K562 (cell line): Measurements from ENCODE around the gene SAMD8. TPM values are rescaled to one million over a fixed set of nuclear protein-coding genes. Genes with fewer than 3 reads are reported as not detected.
A peak's percentile ranks its signal among the peaks of the same experiment; 100 is the strongest.

Experiments
- ARID2 ChIP-seq: fragments of 450-650 bp; IDR thresholded peaks from 2 replicates; pipeline ENCODE4 v1.6.1; 2017; ENCODE audit warnings: antibody characterized with exemption, mild to moderate bottlenecking
- BCL6 ChIP-seq: fragments of 250-450 bp; sonication (Bioruptor Pico); IDR thresholded peaks from 2 replicates; pipeline ENCODE4 v1.4.0; 2020
- BRF2 ChIP-seq: IDR thresholded peaks from 3 replicates; pipeline ENCODE4 v1.6.1; 2011; ENCODE audit warnings: borderline replicate concordance, mild to moderate bottlenecking; ENCODE audit not compliant: insufficient read length, insufficient read depth
- CGGBP1 ChIP-seq: fragments of 250-450 bp; sonication (Bioruptor Pico); IDR thresholded peaks from 2 replicates; pipeline ENCODE4 v1.9.0; 2021; ENCODE audit warnings: mild to moderate bottlenecking
- CREB5 ChIP-seq: fragments of 250-450 bp; sonication (Bioruptor Pico); IDR thresholded peaks from 2 replicates; pipeline ENCODE4 v1.5.0; 2020; ENCODE audit warnings: mild to moderate bottlenecking
- CSDE1 ChIP-seq, 2 experiments: fragments of 450-650 bp; IDR thresholded peaks; 2 replicates each; pipeline ENCODE4 v1.6.1; 2016; ENCODE audit warnings: mild to moderate bottlenecking in 1 of 2
- HDAC2 ChIP-seq: fragments of 450-650 bp; IDR thresholded peaks from 2 replicates; pipeline ENCODE4 v1.6.1; 2016; ENCODE audit warnings: mild to moderate bottlenecking
- HIVEP1 ChIP-seq: fragments of 250-450 bp; sonication (Bioruptor Pico); IDR thresholded peaks from 2 replicates; pipeline ENCODE4 v1.4.0; 2020; ENCODE audit warnings: mild to moderate bottlenecking
- HMG20A ChIP-seq: fragments of 450-650 bp; formaldehyde crosslinking; conservative IDR thresholded peaks from 2 replicates; pipeline ENCODE4 v1.4.0; 2020; ENCODE audit warnings: mild to moderate bottlenecking, mixed read lengths
- JUN ChIP-seq, 2 experiments: sonication (generic) in 1 of 2; formaldehyde crosslinking in 1 of 2; IDR thresholded peaks; 2 replicates each; pipeline versions ENCODE4 v1.6.1 to v1.8.0; 2012 to 2022; ENCODE audit warnings: borderline replicate concordance in 2 of 2, mild to moderate bottlenecking in 2 of 2, improper control_type of control experiment in 1 of 2, low read depth in 1 of 2, low read length in 1 of 2, missing genetic modification reagents in 1 of 2
- MITF ChIP-seq: IDR thresholded peaks from 2 replicates; pipeline ENCODE4 v1.6.1; 2014; ENCODE audit warnings: antibody characterized with exemption
- MTA3 ChIP-seq: fragments of 450-650 bp; formaldehyde crosslinking; IDR thresholded peaks from 2 replicates; pipeline ENCODE4 v1.6.1; 2017; ENCODE audit warnings: mild to moderate bottlenecking, borderline replicate concordance
- NFE2L1 ChIP-seq: fragments of 450-650 bp; IDR thresholded peaks from 2 replicates; pipeline ENCODE4 v1.6.1; 2016; ENCODE audit warnings: missing genetic modification characterization, low read depth, mild to moderate bottlenecking, missing compliant biosample characterization, moderate library complexity, borderline replicate concordance
- POLR2A ChIP-seq: fragments of 450-650 bp; conservative IDR thresholded peaks from 2 replicates; pipeline ENCODE4 v1.6.1; 2016
- THAP12 ChIP-seq: fragments of 250-450 bp; sonication (Bioruptor Pico); IDR thresholded peaks from 2 replicates; pipeline ENCODE4 v1.9.0; 2021; ENCODE audit warnings: mild to moderate bottlenecking, inconsistent platforms
- UBTF ChIP-seq, 2 experiments: IDR thresholded peaks; 2 replicates each; pipeline ENCODE4 v1.6.1; 2012; ENCODE audit warnings: improper control_type of control experiment in 2 of 2, low read depth in 2 of 2, low read length in 2 of 2, borderline replicate concordance in 1 of 2
- ZNF431 ChIP-seq: sonication (generic); formaldehyde crosslinking; IDR thresholded peaks from 2 replicates; pipeline ENCODE4 v1.8.0; 2022; ENCODE audit warnings: mild to moderate bottlenecking, missing genetic modification reagents
- polyA plus RNA-seq, 8 experiments: library from polyadenylated mRNA; depleted of rRNA in 4 of 8; stranded (reverse) in 5 of 8; unstranded in 3 of 8; fragments of >200 nt; fragmentation: Nextera tagmentation in 2 of 8; fragmentation: Illumina TruSeq in 1 of 8; extraction: Ambion mirVana in 2 of 8; extraction: Trizol in 1 of 8; gene quantifications; 2 replicates each; pipeline versions ENCODE4 v1.2.1 to v1.2.3, GENCODE V29; 2011 to 2014; ENCODE audit warnings: inconsistent platforms in 1 of 8, missing spikeins in 1 of 8
- total RNA-seq, 7 experiments: library from RNA; depleted of rRNA in 6 of 7; stranded (reverse); fragments of >200 nt in 6 of 7; fragmentation: Illumina TruSeq in 2 of 7; extraction: Trizol in 2 of 7; gene quantifications; 2 replicates each; pipeline versions ENCODE4 v1.2.1 to v1.2.3, GENCODE V29; 2011 to 2021; ENCODE audit warnings: low replicate concordance in 1 of 7

Gene SAMD8
- total and polyA plus RNA-seq, 9 of the 15 experiments (the other 6 are each of a cell fraction or from before 2014, with no cell fraction given), result 2.7 to 16.1 (median 6.2) TPM

- TF ChIP-seq CREB5, result no peak
- peak; percentile 96 for TF ChIP-seq HDAC2
- no peak for TF ChIP-seq MITF
- no peak for TF ChIP-seq ZNF431 (CRISPR knock-in tag)
- TF ChIP-seq HIVEP1 (CRISPR knock-in tag), result no peak
- TF ChIP-seq BCL6 (CRISPR knock-in tag), result no peak
- TF ChIP-seq CGGBP1, result no peak
- TF ChIP-seq MTA3, result peak; percentile 58; the same call in 1 of the 2 replicates
- TF ChIP-seq HMG20A (CRISPR knock-in tag), result no peak
- no peak for TF ChIP-seq THAP12 (CRISPR knock-in tag)
- TF ChIP-seq ARID2, result no peak
- no peak for TF ChIP-seq CSDE1 (IDR thresholded peaks at IDR 0.05)
- peak; percentile 87 to 97; a peak in 3 of 4 replicates for TF ChIP-seq UBTF (IDR thresholded peaks at IDR 0.05; ENCODE audit: borderline replicate concordance in 1 of 2, low read depth in 2 of 2, low read length in 2 of 2)
- no peak for TF ChIP-seq BRF2
- TF ChIP-seq POLR2A, result no peak
- TF ChIP-seq NFE2L1, result no peak
- TF ChIP-seq JUN (IDR thresholded peaks at IDR 0.05; ENCODE audit: borderline replicate concordance, low read depth, low read length), result peak; percentile 97
- TF ChIP-seq JUN (CRISPR knock-in tag; IDR thresholded peaks at IDR 0.05; ENCODE audit: borderline replicate concordance), result no peak
These were observed 80.5 kb downstream of the SAMD8 start (continued) for GRCh38 chr10:75191821-75192568.
